ENCODE measurements around the gene NPIPA3.
"Not testable (repeated sequence)": the region's sequence is repeated elsewhere in the genome, so short reads cannot be mapped to it uniquely, and the experiment has no call there.

The NPIPA3 gene

GRCh38 chr16:14742273-14743128 lies 39.3 kb downstream of the NPIPA3 start, which contains the start of gene NPIPA2:
Gene NPIPA2, plus strand, starts transcription at chr16:14742533. Its CDS starts 5,533 bp downstream, at chr16:14748066.
- not testable (repeated sequence) for DNase-seq (ENCODE audit: low spot score)

GRCh38 chr16:14773654-14774053 lies 70.4 kb downstream of the NPIPA3 start:
- not testable (repeated sequence) for DNase-seq (ENCODE audit: low spot score)

GRCh38 chr16:14775624-14776023 lies 72.4 kb downstream of the NPIPA3 start:
- DNase-seq (ENCODE audit: low spot score) = not testable (repeated sequence)

All from CD4-positive, alpha-beta T cell treated with Interleukin-2 at 100 ng/mL for 4 hours (primary cell).